DOHH2 (cell line): Measurements from ENCODE around the gene SUGP2.

Source experiments
- EZH2phosphoT487 ChIP-seq: fragments of 200-600 bp; sonication (generic); IDR thresholded peaks from 2 replicates; pipeline ENCODE4 v1.6.1; 2017; ENCODE audit warnings: borderline replicate concordance, mild to moderate bottlenecking, antibody characterized with exemption, low read length, moderate library complexity, mixed read lengths
- TF ChIP-seq, protein P1 (sequence below): fragments of 200-600 bp; sonication (generic); IDR thresholded peaks from one replicate; pipeline ENCODE4 v1.5.1; 2014; ENCODE audit warnings: antibody characterized with exemption, mild to moderate bottlenecking, low read depth, low read length; ENCODE audit not compliant: poor library complexity, severe bottlenecking

DNA sequence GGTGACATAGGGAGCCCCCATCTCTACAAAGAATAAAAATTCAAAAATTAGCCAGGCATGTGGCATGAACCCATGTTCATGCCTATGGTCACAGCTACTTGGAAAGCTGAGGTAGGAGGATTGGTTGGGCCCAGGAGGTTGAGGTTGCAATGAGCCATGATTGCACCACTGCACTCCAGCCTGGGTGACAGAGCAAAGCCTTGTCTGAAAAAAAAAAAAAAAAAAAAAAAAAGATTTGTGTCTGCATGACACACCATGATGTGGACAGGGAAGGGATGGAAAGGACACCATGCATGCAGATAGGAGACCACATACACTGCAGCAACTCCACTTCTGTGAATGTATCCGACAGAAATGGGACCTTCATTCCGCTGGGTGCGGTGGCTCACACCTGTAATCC, 58.3 kb downstream of the SUGP2 start:
- TF ChIP-seq, protein P1, sequence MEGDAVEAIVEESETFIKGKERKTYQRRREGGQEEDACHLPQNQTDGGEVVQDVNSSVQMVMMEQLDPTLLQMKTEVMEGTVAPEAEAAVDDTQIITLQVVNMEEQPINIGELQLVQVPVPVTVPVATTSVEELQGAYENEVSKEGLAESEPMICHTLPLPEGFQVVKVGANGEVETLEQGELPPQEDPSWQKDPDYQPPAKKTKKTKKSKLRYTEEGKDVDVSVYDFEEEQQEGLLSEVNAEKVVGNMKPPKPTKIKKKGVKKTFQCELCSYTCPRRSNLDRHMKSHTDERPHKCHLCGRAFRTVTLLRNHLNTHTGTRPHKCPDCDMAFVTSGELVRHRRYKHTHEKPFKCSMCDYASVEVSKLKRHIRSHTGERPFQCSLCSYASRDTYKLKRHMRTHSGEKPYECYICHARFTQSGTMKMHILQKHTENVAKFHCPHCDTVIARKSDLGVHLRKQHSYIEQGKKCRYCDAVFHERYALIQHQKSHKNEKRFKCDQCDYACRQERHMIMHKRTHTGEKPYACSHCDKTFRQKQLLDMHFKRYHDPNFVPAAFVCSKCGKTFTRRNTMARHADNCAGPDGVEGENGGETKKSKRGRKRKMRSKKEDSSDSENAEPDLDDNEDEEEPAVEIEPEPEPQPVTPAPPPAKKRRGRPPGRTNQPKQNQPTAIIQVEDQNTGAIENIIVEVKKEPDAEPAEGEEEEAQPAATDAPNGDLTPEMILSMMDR: no peak
- no peak for TF ChIP-seq EZH2phosphoT487
